CD14-positive monocyte (primary cell): ENCODE data around the gene ADAM23. TPM values are rescaled to one million over a fixed set of nuclear protein-coding genes. Genes with fewer than 3 reads are reported as not detected.
A peak's percentile ranks its signal among the peaks of the same experiment; 100 is the strongest.

Experiments
- DNase-seq, 3 donors: peaks; one replicate each; pipeline ENCODE4 v3.0.0-alpha.2; 2011 to 2022
- H2AFZ ChIP-seq: 2 replicates; pipeline ENCODE4 v1.6.0; 2012; ENCODE audit warnings: mild to moderate bottlenecking, low read depth, low read length, inconsistent platforms; ENCODE audit not compliant: insufficient read depth, poor library complexity, severe bottlenecking
- H3K27ac ChIP-seq, 2 donors: 1 replicate in 1 of 2; 2 replicates in 1 of 2; pipeline ENCODE4 v1.5.1; 2012 to 2013; ENCODE audit warnings: low read length in 2 of 2, control low read depth in 1 of 2, inconsistent platforms in 1 of 2, low read depth in 1 of 2, mild to moderate bottlenecking in 1 of 2
- H3K27me3 ChIP-seq, 2 donors: one replicate each; pipeline versions ENCODE4 v1.6.0 to v1.6.1; 2011 to 2013; ENCODE audit warnings: low read length in 2 of 2; ENCODE audit not compliant: control insufficient read depth in 2 of 2, insufficient read depth in 2 of 2
- H3K36me3 ChIP-seq, 2 donors: replicated peaks in 1 of 2; 1 replicate in 1 of 2; 2 replicates in 1 of 2; pipeline versions ENCODE4 v1.5.1 to v1.6.1; 2012 to 2013; ENCODE audit warnings: low read length in 2 of 2, control low read depth in 1 of 2, inconsistent platforms in 1 of 2, mild to moderate bottlenecking in 1 of 2; ENCODE audit not compliant: insufficient read depth in 2 of 2, control insufficient read depth in 1 of 2
- H3K4me1 ChIP-seq, 2 donors: 1 replicate in 1 of 2; 2 replicates in 1 of 2; pipeline versions ENCODE4 v1.5.1 to v1.6.1; 2012 to 2013; ENCODE audit warnings: low read length in 2 of 2, control low read depth in 1 of 2, inconsistent platforms in 1 of 2, mild to moderate bottlenecking in 1 of 2, moderate library complexity in 1 of 2; ENCODE audit not compliant: insufficient read depth in 2 of 2, control insufficient read depth in 1 of 2
- H3K4me2 ChIP-seq: replicated peaks from 2 replicates; pipeline ENCODE3; 2012; ENCODE audit warnings: low read length, moderate library complexity, mild to moderate bottlenecking; ENCODE audit not compliant: poor library complexity, severe bottlenecking; ENCODE audit errors: extremely low read depth
- H3K4me3 ChIP-seq, 3 experiments: fragments of 200-600 bp in 1 of 3; sonication (generic) in 1 of 3; replicated peaks in 1 of 3; 1 replicate in 2 of 3; 2 replicates in 1 of 3; pipeline ENCODE4 v1.5.1; 2011 to 2013; ENCODE audit warnings: low read length in 3 of 3, mild to moderate bottlenecking in 3 of 3, control low read depth in 2 of 3, low read depth in 2 of 3, inconsistent platforms in 1 of 3, moderate library complexity in 1 of 3
- H3K79me2 ChIP-seq: 2 replicates; pipeline ENCODE4 v1.6.0; 2012; ENCODE audit warnings: mild to moderate bottlenecking, control low read depth, inconsistent platforms, low read length, moderate library complexity; ENCODE audit not compliant: insufficient read depth
- H3K9ac ChIP-seq: 2 replicates; pipeline ENCODE4 v1.6.0; 2017; ENCODE audit warnings: low read length, mild to moderate bottlenecking; ENCODE audit not compliant: insufficient read depth, poor library complexity, severe bottlenecking
- H3K9me3 ChIP-seq, 2 donors: replicated peaks in 1 of 2; 1 replicate in 1 of 2; 2 replicates in 1 of 2; pipeline versions ENCODE4 v1.5.1 to v1.6.1; 2012 to 2013; ENCODE audit warnings: low read length in 2 of 2, control low read depth in 1 of 2; ENCODE audit not compliant: control insufficient read depth in 1 of 2, insufficient read depth in 1 of 2
- H4K20me1 ChIP-seq: 2 replicates; pipeline ENCODE4 v1.6.0; 2012; ENCODE audit warnings: mild to moderate bottlenecking, low read length, control low read depth, moderate library complexity; ENCODE audit not compliant: insufficient read depth
- H3K27ac Mint-ChIP-seq, 7 donors: one replicate each; pipeline ENCODE4 v1.8.0; 2020; ENCODE audit warnings: mild to moderate bottlenecking in 7 of 7, mixed read lengths in 7 of 7, moderate library complexity in 6 of 7, inconsistent platforms in 2 of 7
- H3K27me3 Mint-ChIP-seq, 3 donors: one replicate each; pipeline ENCODE4 v1.8.0; 2021 to 2022; ENCODE audit warnings: low read depth in 3 of 3, mild to moderate bottlenecking in 3 of 3, mixed read lengths in 3 of 3, moderate library complexity in 3 of 3, inconsistent platforms in 1 of 3
- H3K36me3 Mint-ChIP-seq, 2 donors: one replicate each; pipeline ENCODE4 v1.8.0; 2020; ENCODE audit warnings: mixed read lengths in 2 of 2, inconsistent platforms in 1 of 2, mild to moderate bottlenecking in 1 of 2
- H3K4me1 Mint-ChIP-seq: one replicate; pipeline ENCODE4 v1.8.0; 2020; ENCODE audit warnings: mild to moderate bottlenecking, mixed read lengths
- H3K4me3 Mint-ChIP-seq, 2 donors: one replicate each; pipeline ENCODE4 v1.8.0; 2020; ENCODE audit warnings: mild to moderate bottlenecking in 2 of 2, mixed read lengths in 2 of 2, moderate library complexity in 1 of 2
- H3K9me3 Mint-ChIP-seq, 7 donors: one replicate each; pipeline ENCODE4 v1.8.0; 2020 to 2022; ENCODE audit warnings: mixed read lengths in 7 of 7, mild to moderate bottlenecking in 6 of 7, moderate library complexity in 6 of 7, inconsistent platforms in 2 of 7
- WGBS: methylation state at CpG from one replicate; pipeline ENCODE4 v1.1.5; 2013; ENCODE audit warnings: missing lambda C conversion rate; ENCODE audit not compliant: insufficient coverage; 5-methylcytosine and 5-hydroxymethylcytosine counted together
- intact Hi-C, 2 donors: fragments of 100-400 bp; cut with micrococcal nuclease; formaldehyde crosslinking; loops; one replicate each; pipeline versions ENCODE4 v1.15.0 to v1.15.1; 2023
- polyA plus RNA-seq, 3 donors: library from polyadenylated mRNA; depleted of rRNA in 1 of 3; unstranded in 2 of 3; stranded (reverse) in 1 of 3; fragments of 300-500 nt in 2 of 3; fragments of >200 nt in 1 of 3; fragmentation: Illumina TruSeq in 2 of 3; gene quantifications; 1 replicate in 2 of 3; 2 replicates in 1 of 3; pipeline ENCODE4 v1.2.3, GENCODE V29; 2012 to 2021
- TF ChIP-seq, protein P1 (sequence below): fragments of 200-600 bp; IDR thresholded peaks from one replicate; pipeline ENCODE4 v1.8.0; 2022; ENCODE audit warnings: antibody characterized with exemption, mild to moderate bottlenecking

Gene ADAM23
- polyA plus RNA-seq, 3 donors, result not detected

DNA sequence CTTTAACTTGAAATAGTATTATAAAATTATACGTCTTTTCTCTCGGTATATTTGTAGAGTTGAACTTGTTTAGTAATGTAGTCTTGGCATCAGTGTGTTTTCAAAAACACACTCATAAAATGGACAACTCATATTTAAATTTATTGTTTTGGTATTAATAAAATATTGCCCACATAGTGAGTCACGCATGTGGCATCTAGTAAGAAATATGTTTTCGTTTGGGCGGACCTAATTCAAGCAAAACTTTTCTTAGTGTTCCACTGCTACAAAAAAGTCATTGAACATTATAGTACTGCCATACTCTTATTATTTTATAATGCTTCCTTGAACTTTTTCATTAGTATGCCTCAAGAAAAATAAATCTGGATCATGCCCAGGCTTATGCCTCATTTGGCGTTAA, 167.9 kb downstream of the ADAM23 start:
- intact Hi-C loops, result no loop called here
- H3K4me2 ChIP-seq, result no peak overlapping the region

DNA sequence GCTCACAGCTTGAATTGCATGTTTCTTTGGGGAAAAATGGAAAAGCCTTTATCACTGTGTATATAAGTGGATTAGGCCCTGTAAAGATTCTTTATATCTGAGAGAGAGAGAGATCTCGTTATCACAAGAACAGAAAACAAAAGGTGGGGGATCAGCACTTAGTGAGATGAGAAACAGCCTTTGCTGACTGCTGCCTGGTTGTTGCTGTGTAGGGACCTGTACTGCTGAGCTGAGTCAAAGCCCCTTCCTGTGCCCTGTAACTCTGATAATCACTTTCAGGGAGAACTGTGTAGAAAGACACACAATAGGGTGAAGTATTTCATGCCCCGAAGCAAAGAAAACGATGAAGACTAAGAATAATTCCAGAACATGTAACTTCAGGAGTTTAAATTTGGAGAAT, 168.4 kb downstream of the ADAM23 start:
- peaks cover 0 to 8% (median 0%) of the 10 kb centered on the region in 7 donors for H3K9me3 Mint-ChIP-seq
- no peaks in the 10 kb centered on the region for H3K27me3 ChIP-seq
- no peak for DNase-seq
- no peak overlapping the region for H3K9ac ChIP-seq
- no peaks in the 10 kb centered on the region for H3K36me3 ChIP-seq
- no peak overlapping the region for H3K4me2 ChIP-seq
- H3K4me3 ChIP-seq, result no peak overlapping the region
- peaks cover 1 to 2% (median 2%) of the 10 kb centered on the region in 3 donors for H3K27me3 Mint-ChIP-seq
- H3K9me3 ChIP-seq, result no peaks in the 10 kb centered on the region
- H3K4me3 Mint-ChIP-seq, result no peak overlapping the region
- intact Hi-C loops, result no loop called here
- WGBS, result 94% methylated on average over 3 of the region's 3 CpGs
- H3K27ac Mint-ChIP-seq, result peak overlapping the region in 1 of 7 donors; percentile 35
- no peaks in the 10 kb centered on the region for H3K79me2 ChIP-seq
- H3K36me3 Mint-ChIP-seq, result no peaks in the 10 kb centered on the region
- H3K4me1 Mint-ChIP-seq, result peaks cover 7% of the 10 kb centered on the region
- peaks cover 0 to 5% of the 10 kb centered on the region in 2 donors for H3K4me1 ChIP-seq
- H3K27ac ChIP-seq, result no peak overlapping the region
- TF ChIP-seq, protein P1, sequence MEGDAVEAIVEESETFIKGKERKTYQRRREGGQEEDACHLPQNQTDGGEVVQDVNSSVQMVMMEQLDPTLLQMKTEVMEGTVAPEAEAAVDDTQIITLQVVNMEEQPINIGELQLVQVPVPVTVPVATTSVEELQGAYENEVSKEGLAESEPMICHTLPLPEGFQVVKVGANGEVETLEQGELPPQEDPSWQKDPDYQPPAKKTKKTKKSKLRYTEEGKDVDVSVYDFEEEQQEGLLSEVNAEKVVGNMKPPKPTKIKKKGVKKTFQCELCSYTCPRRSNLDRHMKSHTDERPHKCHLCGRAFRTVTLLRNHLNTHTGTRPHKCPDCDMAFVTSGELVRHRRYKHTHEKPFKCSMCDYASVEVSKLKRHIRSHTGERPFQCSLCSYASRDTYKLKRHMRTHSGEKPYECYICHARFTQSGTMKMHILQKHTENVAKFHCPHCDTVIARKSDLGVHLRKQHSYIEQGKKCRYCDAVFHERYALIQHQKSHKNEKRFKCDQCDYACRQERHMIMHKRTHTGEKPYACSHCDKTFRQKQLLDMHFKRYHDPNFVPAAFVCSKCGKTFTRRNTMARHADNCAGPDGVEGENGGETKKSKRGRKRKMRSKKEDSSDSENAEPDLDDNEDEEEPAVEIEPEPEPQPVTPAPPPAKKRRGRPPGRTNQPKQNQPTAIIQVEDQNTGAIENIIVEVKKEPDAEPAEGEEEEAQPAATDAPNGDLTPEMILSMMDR, result no peak
- H4K20me1 ChIP-seq, result no peaks in the 10 kb centered on the region
- no peak overlapping the region for H2AFZ ChIP-seq

More for the DNA sequence above, 167.9 kb downstream of the ADAM23 start:
- H3K9me3 Mint-ChIP-seq, result peaks cover 0 to 8% (median 0%) of the 10 kb centered on the region in 7 donors
- TF ChIP-seq, protein P1, result no peak
- no peak overlapping the region for H3K9ac ChIP-seq
- H3K4me1 ChIP-seq, result peaks cover 0 to 5% of the 10 kb centered on the region in 2 donors
- no peak overlapping the region for H2AFZ ChIP-seq
- DNase-seq, result no peak
- no peaks in the 10 kb centered on the region for H4K20me1 ChIP-seq
- H3K9me3 ChIP-seq, result no peaks in the 10 kb centered on the region
- no peaks in the 10 kb centered on the region for H3K36me3 Mint-ChIP-seq
- 100% methylated on average over 1 of the region's 6 CpGs for WGBS
- no peaks in the 10 kb centered on the region for H3K27me3 ChIP-seq
- H3K4me3 Mint-ChIP-seq, result no peak overlapping the region
- no peaks in the 10 kb centered on the region for H3K36me3 ChIP-seq
- H3K4me3 ChIP-seq, result no peak overlapping the region
- H3K27ac Mint-ChIP-seq, result no peak overlapping the region
- peaks cover 1 to 2% (median 2%) of the 10 kb centered on the region in 3 donors for H3K27me3 Mint-ChIP-seq
- H3K27ac ChIP-seq, result no peak overlapping the region
- H3K79me2 ChIP-seq, result no peaks in the 10 kb centered on the region
- peaks cover 7% of the 10 kb centered on the region for H3K4me1 Mint-ChIP-seq
